Myocyte (in vitro differentiated cells): ENCODE measurements around the gene ZNF99. TPM values are rescaled to one million over a fixed set of nuclear protein-coding genes. Genes with fewer than 3 reads are reported as not detected.
"Not testable (repeated sequence)": the region's sequence is repeated elsewhere in the genome, so short reads cannot be mapped to it uniquely, and the experiment has no call there.

Experiments
- DNase-seq: peaks from one replicate; pipeline ENCODE4 v3.0.0-alpha.2; 2012; ENCODE audit warnings: low read depth
- polyA plus RNA-seq: library from polyadenylated mRNA; unstranded; fragments of >200 nt; gene quantifications from one replicate; pipeline ENCODE4 v1.2.1, GENCODE V29; 2012; ENCODE audit warnings: missing spikeins
- total RNA-seq: library from RNA; depleted of rRNA; stranded (reverse); fragments of >200 nt; gene quantifications from 2 replicates; pipeline ENCODE4 v1.2.3, GENCODE V29; 2014

The ZNF99 gene
- total RNA-seq, result not detected in 2 replicates
- polyA plus RNA-seq, result not detected

GRCh38 chr19:22783651-22784410 is at the start of gene ZNF99:
ZNF99 (minus strand) TSS chr19:22784151; CDS start chr19:22784016, 135 bp downstream.
- no peak for DNase-seq

GRCh38 chr19:22832031-22832762 is 48.2 kb upstream of the ZNF99 start, which contains the start of gene ZNF723:
ZNF723 (plus strand) TSS chr19:22832291; CDS start chr19:22832380, 89 bp downstream.
- DNase-seq, result no peak

GRCh38 chr19:22831211-22831610 is 47.3 kb upstream of the ZNF99 start:
- DNase-seq, result no peak

- no peak for DNase-seq
Observed at GRCh38 chr19:22814124-22814523, 30.2 kb upstream of the ZNF99 start.

GRCh38 chr19:22807061-22807835 is 23.3 kb upstream of the ZNF99 start:
- no peak for DNase-seq

GRCh38 chr19:22806418-22806817 is 22.5 kb upstream of the ZNF99 start:
- no peak for DNase-seq

GRCh38 chr19:22797040-22797439 is 13.1 kb upstream of the ZNF99 start:
- DNase-seq, result no peak

GRCh38 chr19:22792863-22793262 is 8.9 kb upstream of the ZNF99 start:
- DNase-seq, result not testable (repeated sequence)

- no peak for DNase-seq
Observed at GRCh38 chr19:22735911-22736645, 47.9 kb downstream of the ZNF99 start.

GRCh38 chr19:22733691-22734090 is 50.3 kb downstream of the ZNF99 start:
- DNase-seq, result no peak

GRCh38 chr19:22728214-22728613 is 55.7 kb downstream of the ZNF99 start:
- not testable (repeated sequence) for DNase-seq

- not testable (repeated sequence) for DNase-seq
Observed at GRCh38 chr19:22721533-22721932, 62.4 kb downstream of the ZNF99 start.

- DNase-seq, result no peak
Observed at GRCh38 chr19:22708983-22709382, 75.0 kb downstream of the ZNF99 start.

- not testable (repeated sequence) for DNase-seq
Observed at GRCh38 chr19:22703096-22703495, 80.9 kb downstream of the ZNF99 start.

- DNase-seq, result not testable (repeated sequence)
Observed at GRCh38 chr19:22702661-22703060, 81.3 kb downstream of the ZNF99 start.

Other genes starting within 250 kb of the ZNF99 start
- gene ZNF492, start 149.8 kb downstream of the ZNF99 start, total RNA-seq, result not detected in 2 replicates
- gene ZNF723, start 48.1 kb upstream of the ZNF99 start, total RNA-seq, result not detected in 2 replicates
- gene ZNF728, start 219.0 kb upstream of the ZNF99 start, total RNA-seq, result not detected in 2 replicates